ENCODE results near the gene AQP2.

The AQP2 gene

GRCh38 chr12:49920241-49920914 is 30.2 kb upstream of the AQP2 start:
- DNase-seq (ENCODE audit: low spot score), result no peak

GRCh38 chr12:49920915-49921286 is 29.6 kb upstream of the AQP2 start:
- no peak for DNase-seq (ENCODE audit: low spot score)

- DNase-seq (ENCODE audit: low spot score), result no peak
Measured at GRCh38 chr12:49921299-49921698, 29.2 kb upstream of the AQP2 start.

- no peak for DNase-seq (ENCODE audit: low spot score)
Measured at GRCh38 chr12:49921936-49922335, 28.6 kb upstream of the AQP2 start.

GRCh38 chr12:49922349-49923034 is 28.0 kb upstream of the AQP2 start:
- DNase-seq (ENCODE audit: low spot score), result no peak

GRCh38 chr12:49923035-49923644 is 27.4 kb upstream of the AQP2 start:
- DNase-seq (ENCODE audit: low spot score), result no peak

GRCh38 chr12:49923880-49924556 is 26.5 kb upstream of the AQP2 start:
- no peak for DNase-seq (ENCODE audit: low spot score)

GRCh38 chr12:49924628-49925246 is 25.8 kb upstream of the AQP2 start:
- DNase-seq (ENCODE audit: low spot score), result no peak

GRCh38 chr12:49925433-49926204 is 24.9 kb upstream of the AQP2 start:
- no peak for DNase-seq (ENCODE audit: low spot score)

GRCh38 chr12:49928471-49928870 is 22.1 kb upstream of the AQP2 start:
- no peak for DNase-seq (ENCODE audit: low spot score)

- DNase-seq (ENCODE audit: low spot score), result no peak
Measured at GRCh38 chr12:49929581-49929980, 21.0 kb upstream of the AQP2 start.

- DNase-seq (ENCODE audit: low spot score), result no peak
Measured at GRCh38 chr12:49930515-49931288, 19.8 kb upstream of the AQP2 start.

- DNase-seq (ENCODE audit: low spot score), result no peak
Measured at GRCh38 chr12:49932023-49932422, 18.5 kb upstream of the AQP2 start.

GRCh38 chr12:49932533-49933130 is 17.9 kb upstream of the AQP2 start:
- DNase-seq (ENCODE audit: low spot score), result no peak

GRCh38 chr12:49933796-49934195 is 16.7 kb upstream of the AQP2 start:
- no peak for DNase-seq (ENCODE audit: low spot score)

GRCh38 chr12:49934505-49934904 is 16.0 kb upstream of the AQP2 start:
- no peak for DNase-seq (ENCODE audit: low spot score)

GRCh38 chr12:49936925-49937324 is 13.6 kb upstream of the AQP2 start:
- DNase-seq (ENCODE audit: low spot score), result no peak

GRCh38 chr12:49937639-49938300 is 12.8 kb upstream of the AQP2 start:
- no peak for DNase-seq (ENCODE audit: low spot score)

- DNase-seq (ENCODE audit: low spot score), result no peak
Measured at GRCh38 chr12:49939307-49939706, 11.2 kb upstream of the AQP2 start.

- DNase-seq (ENCODE audit: low spot score), result no peak
Measured at GRCh38 chr12:49939707-49940106, 10.8 kb upstream of the AQP2 start.
